H1 (cell line): ENCODE results near the gene ADAM19. TPM values are rescaled to one million over a fixed set of nuclear protein-coding genes. Genes with fewer than 3 reads are reported as not detected.

ENCODE experiments used
- BCL11A ChIP-seq, 2 experiments: IDR thresholded peaks; one replicate each; pipeline ENCODE4 v1.6.1; 2011; ENCODE audit warnings: low read depth in 2 of 2, low read length in 2 of 2, mild to moderate bottlenecking in 2 of 2
- E2F6 ChIP-seq: IDR thresholded peaks from 2 replicates; pipeline ENCODE4 v1.6.1; 2012; ENCODE audit warnings: inconsistent platforms
- POU5F1 ChIP-seq: IDR thresholded peaks from 2 replicates; pipeline ENCODE4 v1.6.1; 2011; ENCODE audit warnings: low read depth, mild to moderate bottlenecking, low read length, moderate library complexity
- polyA plus RNA-seq, 7 experiments: library from polyadenylated mRNA; depleted of rRNA in 3 of 7; stranded (reverse) in 5 of 7; unstranded in 2 of 7; fragments of >200 nt in 5 of 7; fragments of 200-250 nt in 2 of 7; gene quantifications; 1 replicate in 5 of 7; 2 replicates in 1 of 7; 4 replicates in 1 of 7; pipeline versions ENCODE4 v1.2.1 to v1.2.3, GENCODE V29; 2011 to 2013; ENCODE audit warnings: missing spikeins in 2 of 7, mixed read lengths in 2 of 7
- total RNA-seq: library from RNA; stranded (reverse); fragmentation: NEBNext Ultra II Directional; extraction: Animal tissue kit (Norgen Biotek cat#: 25700); gene quantifications from 2 replicates; pipeline ENCODE4 v1.2.1, GENCODE V29; 2021

Gene ADAM19
- total and polyA plus RNA-seq, 2 of the 8 experiments (the other 6 are each of a cell fraction or from before 2014, with no cell fraction given): 6.5 to 22.7 TPM

GRCh38 chr5:157600252-157600651, 24.7 kb upstream of the ADAM19 start (continued):
- no peak for TF ChIP-seq E2F6
- TF ChIP-seq BCL11A (IDR thresholded peaks at IDR 0.05; ENCODE audit: low read depth in 2 of 2, low read length in 2 of 2): no peak
- no peak for TF ChIP-seq POU5F1
